Measurements from ENCODE around the gene SHANK2.

Gene SHANK2

DNA sequence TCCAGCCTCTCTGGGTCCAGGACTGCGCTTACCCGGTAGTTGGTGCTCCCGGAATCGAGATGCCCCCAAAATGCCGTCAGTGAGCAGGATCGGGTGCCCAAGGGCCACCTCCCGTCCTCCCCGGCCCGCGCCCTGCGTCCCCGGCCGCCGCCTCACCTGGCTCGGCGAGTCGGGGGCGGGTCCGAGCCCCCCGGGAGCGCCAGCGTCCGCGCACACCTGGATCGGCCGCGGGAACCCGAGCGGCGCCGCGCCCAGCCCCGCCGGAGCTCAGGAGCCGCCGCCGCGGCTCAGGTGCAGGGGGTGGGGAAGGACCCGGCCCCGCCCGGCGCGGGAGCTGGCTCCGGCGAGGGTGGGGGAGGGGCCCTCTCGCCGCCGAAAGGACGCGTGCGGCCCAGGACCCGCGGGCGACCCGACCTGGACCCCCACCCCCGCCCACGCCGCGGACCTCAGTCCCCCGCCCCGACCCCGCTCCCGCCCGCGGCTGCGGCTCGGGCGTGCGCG, at the start of gene SHANK2:
Gene SHANK2, minus strand, starts transcription at position 309 of the 501 bp plus-strand sequence. CDS start 105,251 bp downstream, outside the sequence.
- DNase-seq, result no peak

DNA sequence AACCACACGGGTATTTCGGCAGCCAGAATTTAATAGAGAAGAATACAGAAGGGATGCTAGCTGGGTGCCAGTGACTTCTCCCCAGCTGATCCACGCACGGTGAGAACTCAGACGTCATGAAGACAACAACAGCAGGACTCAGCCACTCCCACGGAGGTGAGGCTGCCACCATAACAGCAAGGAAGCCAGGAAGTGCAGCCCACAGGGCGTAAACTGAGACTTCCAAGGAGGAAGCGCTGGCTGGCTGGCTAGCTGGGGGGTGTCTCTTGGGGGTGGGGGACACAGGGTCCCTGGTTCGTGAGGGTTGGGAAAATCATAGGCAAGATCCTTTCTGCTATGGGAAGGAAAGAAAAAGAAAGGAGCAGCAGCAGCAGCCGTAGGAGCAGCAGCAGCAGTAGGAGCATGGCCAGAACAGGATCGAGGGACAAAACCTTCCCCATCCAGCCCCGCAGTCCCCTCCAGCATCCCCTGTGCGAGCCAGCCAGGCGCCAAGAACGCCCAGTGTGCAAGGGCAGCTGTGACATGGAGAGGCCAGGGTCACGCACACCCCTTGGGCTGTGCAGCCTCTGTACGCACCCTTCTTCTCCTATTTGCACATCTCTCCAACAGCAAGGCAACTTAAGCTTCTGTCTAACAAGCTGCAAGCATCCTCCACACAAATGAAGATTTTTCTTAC, 49.6 kb upstream of the SHANK2 start:
- DNase-seq, result no peak

DNA sequence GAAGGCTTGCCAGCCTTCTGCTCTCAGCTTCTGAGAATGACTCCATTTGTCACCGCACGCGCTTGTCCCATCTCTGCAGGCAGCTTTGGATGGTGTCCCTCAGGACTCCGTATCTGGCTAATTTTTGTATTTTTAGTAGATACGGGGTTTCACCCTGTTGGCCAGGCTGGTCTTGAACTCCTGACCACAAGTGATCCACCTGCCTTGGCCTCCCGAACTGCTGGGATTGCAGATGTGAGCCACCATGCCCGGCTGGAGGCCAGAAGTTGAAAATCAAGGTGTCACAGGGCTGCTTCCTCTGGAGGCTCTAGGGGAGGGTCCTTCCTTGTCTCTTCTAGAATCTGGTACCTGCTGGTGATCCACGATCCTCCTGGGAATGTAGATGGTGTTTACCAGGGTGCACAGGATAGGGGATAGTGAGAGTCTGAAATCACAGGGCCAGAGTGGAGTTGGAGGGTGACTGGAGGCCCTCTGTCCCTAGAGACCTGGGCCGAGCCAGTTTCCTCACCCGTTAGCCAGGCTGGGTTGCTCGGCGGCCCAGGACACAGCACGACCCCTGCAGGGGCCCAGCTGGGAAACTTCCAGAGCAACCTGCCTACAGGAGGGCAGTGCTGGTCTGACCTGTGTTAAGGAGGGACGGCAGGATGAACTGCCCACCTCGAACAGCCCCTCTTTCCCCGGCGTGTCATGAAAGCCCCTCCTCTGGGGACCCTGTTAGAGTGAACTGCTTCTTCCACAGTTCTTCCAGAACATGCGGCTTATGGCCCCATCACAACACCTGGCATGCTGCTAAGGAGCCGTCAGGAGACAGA, 48.9 kb upstream of the SHANK2 start:
- DNase-seq, result no peak

GRCh38 chr11:71300187-71300586, 47.8 kb upstream of the SHANK2 start:
- DNase-seq, result no peak

DNA sequence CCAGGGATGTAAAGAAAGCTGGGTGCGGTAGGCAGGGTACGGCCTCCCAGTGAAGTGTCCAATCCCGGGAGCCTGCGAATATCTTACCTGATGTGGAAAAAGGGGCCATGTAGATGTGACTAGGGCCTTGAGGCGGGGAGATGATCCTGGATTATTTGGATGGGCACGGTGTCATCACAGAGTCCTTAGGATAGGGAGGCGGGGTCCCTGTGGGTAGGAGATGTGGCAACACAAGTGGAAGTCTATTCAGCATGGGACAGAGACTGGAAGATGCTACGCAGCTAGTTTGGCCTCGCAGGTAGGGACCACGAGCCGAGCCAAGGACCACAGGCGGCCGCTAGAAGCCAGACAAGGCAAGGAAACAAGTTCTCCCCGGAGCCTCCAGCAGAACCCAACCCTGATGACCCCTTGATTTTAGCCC, 46.4 kb upstream of the SHANK2 start:
- no peak for DNase-seq

DNA sequence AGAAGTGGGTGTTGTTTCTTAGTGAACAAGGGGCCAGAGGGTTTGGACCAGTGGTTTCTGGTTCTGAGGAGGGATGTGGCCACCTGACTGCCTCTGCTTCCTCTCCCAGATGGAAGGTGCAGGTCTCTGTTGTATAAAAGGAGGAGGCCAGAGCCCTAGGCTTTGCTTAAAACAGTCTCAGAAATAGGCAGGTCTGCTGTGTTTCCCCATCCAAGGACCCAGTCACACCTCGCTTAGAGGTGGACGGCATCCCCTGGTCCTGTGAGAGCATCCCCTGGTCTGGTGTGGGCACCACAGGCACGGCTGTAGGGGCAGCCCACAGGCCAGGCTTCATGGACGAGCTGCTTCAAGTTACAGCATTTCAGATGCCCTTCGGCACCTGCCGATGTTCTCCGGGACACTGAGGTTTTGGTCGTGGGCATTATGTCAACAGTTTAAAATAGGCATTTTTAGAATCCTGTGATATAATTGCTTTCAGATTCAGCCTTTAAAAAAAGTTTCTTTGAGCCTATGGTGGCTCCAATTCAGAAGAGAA, 45.7 kb upstream of the SHANK2 start:
- no peak for DNase-seq

GRCh38 chr11:71294846-71295600, 42.6 kb upstream of the SHANK2 start:
- DNase-seq, result no peak

GRCh38 chr11:71293961-71294782, 41.8 kb upstream of the SHANK2 start:
- DNase-seq, result no peak

- no peak for DNase-seq
Observed at GRCh38 chr11:71286701-71287643, 34.6 kb upstream of the SHANK2 start.

GRCh38 chr11:71285111-71285510, 32.7 kb upstream of the SHANK2 start:
- DNase-seq, result no peak

GRCh38 chr11:71284525-71285092, 32.2 kb upstream of the SHANK2 start:
- no peak for DNase-seq

DNA sequence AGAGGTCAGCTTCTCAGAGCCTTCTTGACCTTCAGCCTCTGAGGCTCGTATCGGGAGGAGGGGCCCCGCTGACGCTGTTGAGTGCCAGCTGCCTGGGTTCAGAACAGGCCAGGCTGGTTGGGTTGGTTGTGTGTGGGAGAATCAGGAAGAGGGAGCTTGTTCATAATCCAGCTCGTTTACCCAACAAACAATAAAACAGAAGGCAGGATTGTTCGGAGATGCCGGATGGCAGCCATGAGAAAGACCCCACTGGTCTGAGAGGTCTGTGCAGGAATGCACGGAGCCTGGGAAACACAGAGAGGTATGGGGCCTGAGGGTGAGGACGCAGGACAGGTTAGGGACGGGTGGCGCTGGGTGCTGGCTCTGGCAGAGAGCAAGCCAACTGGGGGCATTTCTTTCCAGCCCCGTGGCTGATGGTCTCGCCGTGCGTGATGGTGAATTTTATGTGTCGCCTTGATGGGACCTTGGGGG, 31.6 kb upstream of the SHANK2 start:
- no peak for DNase-seq

DNA sequence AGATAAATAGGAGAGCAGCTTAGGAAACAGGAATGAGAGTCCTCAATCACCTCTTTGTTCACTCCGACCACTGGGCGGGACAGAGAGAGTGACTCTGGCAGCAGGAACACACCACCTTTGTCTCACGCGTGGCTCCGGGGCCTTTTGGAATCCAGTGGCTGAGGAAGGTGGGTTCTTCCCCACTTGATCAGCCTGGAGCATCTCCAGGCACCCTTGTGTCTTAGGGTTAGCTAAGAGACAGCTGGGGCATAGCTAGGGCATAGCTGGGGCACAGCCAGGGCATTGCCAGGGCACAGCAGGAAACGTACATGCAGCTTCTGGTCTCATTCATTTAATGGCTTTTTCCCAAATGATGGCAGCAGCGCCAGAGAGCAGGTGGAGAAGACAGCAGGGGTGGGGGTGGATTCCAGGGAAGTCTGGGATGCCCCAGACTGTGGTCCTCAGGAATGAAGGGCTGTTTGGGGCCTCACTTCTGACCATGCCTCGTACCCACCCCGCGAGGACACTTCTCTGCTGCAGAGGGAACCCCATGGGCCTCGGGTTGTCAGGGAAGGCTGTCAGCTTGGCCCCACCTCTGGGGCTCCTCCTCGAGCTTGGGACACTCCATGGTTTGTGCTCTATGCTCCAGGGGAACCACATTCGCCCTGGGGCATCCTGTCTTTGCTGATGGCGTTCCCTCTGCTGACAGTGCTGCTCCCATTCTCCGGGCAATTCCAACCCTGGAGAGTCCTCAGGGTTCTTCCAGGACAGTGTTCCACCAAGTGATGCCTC, 30.4 kb upstream of the SHANK2 start:
- no peak for DNase-seq

DNA sequence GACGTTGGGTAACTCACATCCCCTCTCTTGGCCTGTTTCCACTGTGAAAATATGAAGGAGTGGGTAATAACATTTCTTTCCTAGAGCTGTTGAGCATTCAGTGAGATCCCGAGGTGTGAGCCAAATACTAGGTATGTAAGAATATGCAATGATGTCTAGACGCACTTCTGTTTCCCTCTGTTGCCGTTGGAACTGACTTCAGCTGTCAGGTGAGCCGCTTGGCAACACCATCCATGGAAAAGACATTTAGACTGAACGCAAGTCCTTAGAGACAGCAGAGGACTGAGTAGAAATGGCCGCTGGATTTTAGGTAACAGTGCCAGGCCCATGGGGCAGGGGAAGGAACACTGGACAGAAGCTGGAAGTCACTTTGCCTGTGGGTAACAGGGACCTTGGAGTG, 29.5 kb upstream of the SHANK2 start:
- DNase-seq, result no peak

DNA sequence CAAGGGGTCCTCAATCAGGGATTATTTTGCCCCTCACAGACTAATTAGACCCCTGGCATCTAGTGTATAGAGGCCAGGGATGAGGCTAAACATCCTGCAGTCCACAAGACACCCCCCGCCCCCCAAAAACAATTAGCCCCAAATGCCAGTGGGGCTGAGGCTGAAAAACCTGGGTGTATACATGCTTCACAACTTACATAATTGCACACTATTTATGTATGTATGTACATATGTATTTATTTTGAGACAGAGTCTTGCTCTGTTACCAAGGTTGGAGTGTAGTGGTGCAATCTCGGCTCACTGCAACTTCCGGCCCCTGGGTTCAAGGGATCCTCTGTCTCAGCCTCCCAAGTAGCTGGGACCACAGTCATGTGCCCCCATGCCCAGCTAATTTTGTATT, 28.8 kb upstream of the SHANK2 start:
- no peak for DNase-seq

DNA sequence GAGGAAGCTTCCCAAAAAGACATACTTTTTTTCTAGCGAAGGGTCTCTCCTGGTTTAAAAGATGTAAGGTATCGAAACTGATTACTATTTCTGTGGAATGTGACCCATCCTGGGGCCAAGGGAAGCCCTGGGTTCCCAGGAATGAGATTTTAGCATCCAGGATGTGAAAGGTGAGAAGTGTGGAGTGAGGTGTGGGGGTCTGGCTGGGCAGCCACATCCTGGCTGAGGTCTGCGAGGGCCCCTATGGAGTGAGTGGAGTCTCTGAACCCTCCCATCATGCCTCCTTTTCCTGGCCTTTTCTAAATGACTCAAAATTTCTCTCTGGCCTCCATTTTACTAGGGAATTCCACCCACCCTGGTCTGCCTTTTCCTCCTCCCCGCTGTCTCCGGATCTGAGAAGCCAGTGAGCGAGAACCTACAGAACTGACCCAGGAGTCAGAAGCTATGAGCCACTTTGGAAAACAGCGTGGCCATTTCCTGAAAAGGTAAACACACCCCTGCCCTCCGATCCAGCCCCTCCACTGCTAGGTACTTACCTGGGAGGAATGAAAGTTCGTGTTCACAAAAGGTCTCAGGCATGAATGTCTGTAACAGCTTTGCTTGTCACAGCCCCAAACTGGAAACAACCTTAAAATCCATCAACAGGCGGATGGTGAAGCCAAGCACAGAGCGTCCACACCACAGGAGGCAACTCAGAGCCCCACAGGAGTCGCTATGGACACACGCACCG, 27.7 kb upstream of the SHANK2 start:
- DNase-seq, result no peak

GRCh38 chr11:71272161-71272560, 19.8 kb upstream of the SHANK2 start:
- DNase-seq, result no peak

DNA sequence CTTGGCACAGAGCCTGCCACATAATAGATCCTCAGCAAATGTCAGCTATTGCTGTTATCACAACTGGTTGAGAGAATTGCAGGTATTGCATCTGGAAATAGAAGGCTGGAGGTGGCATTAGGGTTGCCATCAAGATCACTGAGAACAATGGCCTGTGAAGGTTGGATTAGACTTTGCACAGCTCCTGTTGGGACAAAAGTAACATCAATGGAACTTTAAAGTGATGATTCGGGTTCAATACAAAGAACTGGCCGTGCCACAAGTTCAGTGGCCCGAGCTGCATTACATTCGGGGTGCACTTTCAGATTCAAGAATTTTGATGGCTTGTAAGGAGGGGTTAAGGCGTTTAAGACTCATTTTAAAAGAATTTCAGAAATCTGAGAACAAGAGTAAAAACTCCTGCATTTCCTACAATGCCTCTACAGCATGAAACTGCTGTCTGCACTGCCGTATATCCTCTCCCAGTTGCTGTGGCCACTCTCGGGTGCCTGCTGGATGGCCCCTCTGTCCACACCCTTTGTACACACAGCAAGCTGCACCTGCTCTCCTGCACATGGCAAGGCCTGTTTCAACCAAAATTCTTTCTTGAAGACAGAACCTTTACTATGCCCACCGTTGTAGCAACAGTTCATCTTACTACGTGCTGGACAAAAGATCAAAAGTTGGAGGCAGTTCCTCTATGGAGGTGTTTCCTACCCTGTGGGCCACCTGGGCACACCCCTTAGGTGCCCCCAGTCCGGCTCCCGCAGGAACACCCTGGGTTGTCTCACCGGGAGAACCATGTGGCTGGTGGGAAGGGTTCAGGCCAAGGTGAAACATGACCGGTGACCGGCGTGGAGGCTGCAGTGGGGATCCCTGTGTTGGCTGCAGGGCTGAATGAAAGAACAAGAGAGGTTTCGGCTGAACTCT, 17.5 kb upstream of the SHANK2 start:
- DNase-seq, result no peak

Data from SIG-M5 (cell line).